ENCODE data around the gene RNF6. TPM values are rescaled to one million over a fixed set of nuclear protein-coding genes. Genes with fewer than 3 reads are reported as not detected.

The RNF6 gene
- total RNA-seq, 1 donor from 2014 or later = 14.9 TPM

DNA sequence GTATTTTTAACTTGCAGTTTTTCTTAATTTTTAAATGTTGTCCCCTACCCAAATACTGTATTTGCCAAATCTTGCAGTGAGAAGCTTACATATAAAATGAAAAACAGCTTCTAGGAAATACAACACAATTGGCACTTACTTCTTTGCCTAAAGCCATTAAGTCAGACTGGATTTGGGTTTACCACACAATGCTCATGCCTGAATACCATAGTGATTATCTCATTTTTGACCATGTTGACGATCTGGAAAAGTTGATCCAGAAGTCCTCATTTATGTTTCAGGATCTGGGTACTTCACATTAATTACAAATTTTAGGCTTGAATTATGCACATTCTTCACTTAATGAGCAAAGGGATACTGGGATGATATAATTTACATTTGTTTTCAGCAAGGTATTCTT lies 2.4 kb downstream of the RNF6 start:
- TF ChIP-seq, protein P1, sequence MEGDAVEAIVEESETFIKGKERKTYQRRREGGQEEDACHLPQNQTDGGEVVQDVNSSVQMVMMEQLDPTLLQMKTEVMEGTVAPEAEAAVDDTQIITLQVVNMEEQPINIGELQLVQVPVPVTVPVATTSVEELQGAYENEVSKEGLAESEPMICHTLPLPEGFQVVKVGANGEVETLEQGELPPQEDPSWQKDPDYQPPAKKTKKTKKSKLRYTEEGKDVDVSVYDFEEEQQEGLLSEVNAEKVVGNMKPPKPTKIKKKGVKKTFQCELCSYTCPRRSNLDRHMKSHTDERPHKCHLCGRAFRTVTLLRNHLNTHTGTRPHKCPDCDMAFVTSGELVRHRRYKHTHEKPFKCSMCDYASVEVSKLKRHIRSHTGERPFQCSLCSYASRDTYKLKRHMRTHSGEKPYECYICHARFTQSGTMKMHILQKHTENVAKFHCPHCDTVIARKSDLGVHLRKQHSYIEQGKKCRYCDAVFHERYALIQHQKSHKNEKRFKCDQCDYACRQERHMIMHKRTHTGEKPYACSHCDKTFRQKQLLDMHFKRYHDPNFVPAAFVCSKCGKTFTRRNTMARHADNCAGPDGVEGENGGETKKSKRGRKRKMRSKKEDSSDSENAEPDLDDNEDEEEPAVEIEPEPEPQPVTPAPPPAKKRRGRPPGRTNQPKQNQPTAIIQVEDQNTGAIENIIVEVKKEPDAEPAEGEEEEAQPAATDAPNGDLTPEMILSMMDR (IDR thresholded peaks at IDR 0.05; ENCODE audit: partially characterized antibody, unreplicated experiment) = no peak
- no peaks in the 10 kb centered on the region for H3K36me3 Mint-ChIP-seq (ENCODE audit: unreplicated experiment)
- H3K27me3 Mint-ChIP-seq (ENCODE audit: unreplicated experiment) = peaks cover 4% of the 10 kb centered on the region
- H3K4me1 Mint-ChIP-seq (ENCODE audit: low read depth, unreplicated experiment) = peaks cover 3% of the 10 kb centered on the region
- no peak overlapping the region for H3K4me3 Mint-ChIP-seq (ENCODE audit: unreplicated experiment)
- H3K27ac Mint-ChIP-seq (ENCODE audit: unreplicated experiment) = no peak overlapping the region
- peaks cover 11% of the 10 kb centered on the region for H3K9me3 Mint-ChIP-seq (ENCODE audit: unreplicated experiment)
- DNase-seq = no peak

DNA sequence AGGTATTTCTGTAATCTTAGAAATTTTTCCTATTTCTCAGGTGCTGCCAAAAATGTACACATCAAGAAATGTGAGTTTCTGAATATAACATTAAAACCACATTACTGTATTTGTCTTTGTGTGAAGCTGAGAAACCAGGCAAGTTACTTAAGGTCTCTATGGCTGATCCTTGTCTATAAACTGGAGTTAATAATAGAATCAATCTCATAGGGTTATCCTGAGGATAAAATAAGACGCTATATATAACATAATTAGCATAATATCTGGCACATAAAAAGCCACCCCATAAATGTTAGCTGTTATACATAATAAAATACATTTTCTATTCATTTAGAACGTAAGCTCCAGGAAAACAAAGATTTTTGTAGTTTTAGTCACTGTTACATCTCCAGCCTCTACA lies 6.1 kb downstream of the RNF6 start:
- TF ChIP-seq, protein P1 (IDR thresholded peaks at IDR 0.05; ENCODE audit: partially characterized antibody, unreplicated experiment) = no peak
- Mint-ChIP-seq H3K36me3 (ENCODE audit: unreplicated experiment) (no peaks in the 10 kb centered on the region), H3K27ac (ENCODE audit: unreplicated experiment) (no peak overlapping the region), H3K27me3 (ENCODE audit: unreplicated experiment) (peaks cover 1% of the 10 kb centered on the region), H3K9me3 (ENCODE audit: unreplicated experiment) (no peaks in the 10 kb centered on the region), H3K4me1 (ENCODE audit: low read depth, unreplicated experiment) (no peaks in the 10 kb centered on the region), H3K4me3 (ENCODE audit: unreplicated experiment) (no peak overlapping the region)
- no peak for DNase-seq

DNA sequence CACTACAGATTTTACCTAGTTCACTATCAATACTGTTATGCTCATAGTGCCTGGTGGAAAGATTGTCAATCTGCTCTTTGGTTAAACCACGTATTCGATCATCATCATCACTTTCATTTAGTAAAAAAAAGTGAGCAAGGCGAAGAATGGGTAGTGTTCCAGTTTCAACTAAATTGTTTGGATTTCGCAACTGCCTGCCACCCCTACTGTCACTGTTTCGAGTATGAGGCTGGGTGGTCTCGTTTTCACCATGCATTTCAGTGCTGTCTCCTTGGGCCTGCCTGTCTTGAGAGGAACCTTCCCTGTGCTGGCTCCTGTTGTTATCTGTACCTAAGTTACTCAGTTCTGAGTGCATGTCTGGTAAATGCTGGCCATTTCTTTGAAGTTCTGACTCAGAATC lies 8.1 kb downstream of the RNF6 start:
- H3K27ac Mint-ChIP-seq (ENCODE audit: unreplicated experiment) = no peak overlapping the region
- TF ChIP-seq, protein P1 (IDR thresholded peaks at IDR 0.05; ENCODE audit: partially characterized antibody, unreplicated experiment) = no peak
- H3K36me3 Mint-ChIP-seq (ENCODE audit: unreplicated experiment) = no peaks in the 10 kb centered on the region
- no peaks in the 10 kb centered on the region for H3K9me3 Mint-ChIP-seq (ENCODE audit: unreplicated experiment)
- H3K4me3 Mint-ChIP-seq (ENCODE audit: unreplicated experiment) = no peak overlapping the region
- no peak for DNase-seq
- peaks cover 1% of the 10 kb centered on the region for H3K27me3 Mint-ChIP-seq (ENCODE audit: unreplicated experiment)
- no peaks in the 10 kb centered on the region for H3K4me1 Mint-ChIP-seq (ENCODE audit: low read depth, unreplicated experiment)

DNA sequence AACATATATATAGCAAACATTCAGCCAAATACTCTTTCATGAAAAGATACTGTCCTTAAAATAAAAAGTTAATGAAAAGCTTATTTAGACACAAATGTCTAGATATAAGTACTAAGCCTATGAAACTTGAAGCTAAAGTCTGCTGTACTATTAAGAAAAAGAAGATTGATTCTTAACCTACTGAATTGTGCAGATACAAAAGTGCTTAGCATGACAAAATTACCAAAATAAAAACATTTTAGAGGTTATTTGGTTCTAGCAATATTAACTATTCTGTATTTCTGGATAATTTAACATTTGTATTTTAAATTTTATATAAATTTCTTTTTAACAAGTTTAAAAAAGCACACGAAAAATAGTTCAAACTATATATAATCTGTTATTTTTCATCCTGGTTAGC lies 8.8 kb downstream of the RNF6 start:
- no peaks in the 10 kb centered on the region for H3K9me3 Mint-ChIP-seq (ENCODE audit: unreplicated experiment)
- no peak overlapping the region for H3K4me3 Mint-ChIP-seq (ENCODE audit: unreplicated experiment)
- H3K27ac Mint-ChIP-seq (ENCODE audit: unreplicated experiment) = no peak overlapping the region
- TF ChIP-seq, protein P1 (IDR thresholded peaks at IDR 0.05; ENCODE audit: partially characterized antibody, unreplicated experiment) = no peak
- DNase-seq = no peak
- H3K36me3 Mint-ChIP-seq (ENCODE audit: unreplicated experiment) = no peaks in the 10 kb centered on the region
- H3K4me1 Mint-ChIP-seq (ENCODE audit: low read depth, unreplicated experiment) = no peaks in the 10 kb centered on the region
- H3K27me3 Mint-ChIP-seq (ENCODE audit: unreplicated experiment) = peaks cover 1% of the 10 kb centered on the region

DNA sequence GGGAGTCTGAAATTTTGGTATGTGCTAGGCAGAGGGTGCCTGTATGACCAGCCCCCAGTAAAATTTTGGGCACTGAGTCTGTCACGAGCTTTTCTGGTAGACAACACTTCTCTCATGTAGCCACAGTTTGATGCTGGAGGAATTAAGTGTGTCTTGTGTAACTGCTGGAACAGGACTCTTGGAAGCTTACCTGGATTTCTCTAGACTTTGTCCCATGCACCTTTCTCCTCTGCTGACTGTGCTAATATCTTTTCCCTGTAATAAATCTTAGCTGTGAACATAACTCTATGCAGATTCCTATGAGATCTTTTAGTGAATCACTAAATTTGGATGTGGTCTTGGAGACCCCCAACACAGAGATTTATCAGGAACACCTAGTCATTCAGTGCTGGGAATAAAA lies 13.8 kb downstream of the RNF6 start:
- H3K9me3 Mint-ChIP-seq (ENCODE audit: unreplicated experiment) = no peaks in the 10 kb centered on the region
- no peak overlapping the region for H3K4me3 Mint-ChIP-seq (ENCODE audit: unreplicated experiment)
- no peaks in the 10 kb centered on the region for H3K4me1 Mint-ChIP-seq (ENCODE audit: low read depth, unreplicated experiment)
- TF ChIP-seq, protein P1 (IDR thresholded peaks at IDR 0.05; ENCODE audit: partially characterized antibody, unreplicated experiment) = no peak
- H3K27me3 Mint-ChIP-seq (ENCODE audit: unreplicated experiment) = peaks cover 1% of the 10 kb centered on the region
- no peak overlapping the region for H3K27ac Mint-ChIP-seq (ENCODE audit: unreplicated experiment)
- no peaks in the 10 kb centered on the region for H3K36me3 Mint-ChIP-seq (ENCODE audit: unreplicated experiment)
- DNase-seq = no peak

Measured in glutamatergic neuron (in vitro differentiated cells).